ENCODE data around the gene BLM.

- TF ChIP-seq, protein P1, sequence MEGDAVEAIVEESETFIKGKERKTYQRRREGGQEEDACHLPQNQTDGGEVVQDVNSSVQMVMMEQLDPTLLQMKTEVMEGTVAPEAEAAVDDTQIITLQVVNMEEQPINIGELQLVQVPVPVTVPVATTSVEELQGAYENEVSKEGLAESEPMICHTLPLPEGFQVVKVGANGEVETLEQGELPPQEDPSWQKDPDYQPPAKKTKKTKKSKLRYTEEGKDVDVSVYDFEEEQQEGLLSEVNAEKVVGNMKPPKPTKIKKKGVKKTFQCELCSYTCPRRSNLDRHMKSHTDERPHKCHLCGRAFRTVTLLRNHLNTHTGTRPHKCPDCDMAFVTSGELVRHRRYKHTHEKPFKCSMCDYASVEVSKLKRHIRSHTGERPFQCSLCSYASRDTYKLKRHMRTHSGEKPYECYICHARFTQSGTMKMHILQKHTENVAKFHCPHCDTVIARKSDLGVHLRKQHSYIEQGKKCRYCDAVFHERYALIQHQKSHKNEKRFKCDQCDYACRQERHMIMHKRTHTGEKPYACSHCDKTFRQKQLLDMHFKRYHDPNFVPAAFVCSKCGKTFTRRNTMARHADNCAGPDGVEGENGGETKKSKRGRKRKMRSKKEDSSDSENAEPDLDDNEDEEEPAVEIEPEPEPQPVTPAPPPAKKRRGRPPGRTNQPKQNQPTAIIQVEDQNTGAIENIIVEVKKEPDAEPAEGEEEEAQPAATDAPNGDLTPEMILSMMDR (IDR thresholded peaks at IDR 0.05 in 4 of 5, conservative IDR thresholded peaks at IDR 0.05 in 1 of 5) = no peak
- TF ChIP-seq POLR2A (IDR thresholded peaks at IDR 0.05) = no peak
These were observed 4.1 kb upstream of the BLM start for GRCh38 chr15:90713081-90713480.
